K562 (cell line): ENCODE data around the gene RNASEH2A. TPM values are rescaled to one million over a fixed set of nuclear protein-coding genes. Genes with fewer than 3 reads are reported as not detected.

ENCODE experiments used
- CREM ChIP-seq: IDR thresholded peaks from 2 replicates; pipeline ENCODE4 v1.6.1; 2014; ENCODE audit warnings: antibody characterized with exemption, low read depth
- CUX1 ChIP-seq: fragments of 200-800 bp; sonication (Bioruptor generic); IDR thresholded peaks from 2 replicates; pipeline ENCODE4 v1.6.1; 2016; ENCODE audit warnings: missing genetic modification characterization, missing compliant biosample characterization
- DNMT1 ChIP-seq: fragments of 450-650 bp; IDR thresholded peaks from 2 replicates; pipeline ENCODE4 v1.6.1; 2016; ENCODE audit warnings: antibody characterized with exemption, mild to moderate bottlenecking
- GTF2B ChIP-seq: IDR thresholded peaks from 2 replicates; pipeline ENCODE4 v1.6.1; 2011; ENCODE audit not compliant: insufficient read length; ENCODE audit errors: extremely low read depth
- KLF10 ChIP-seq: fragments of 250-450 bp; sonication (Bioruptor Pico); IDR thresholded peaks from 2 replicates; pipeline ENCODE4 v1.6.1; 2021; ENCODE audit warnings: matching md5 sums
- MAX ChIP-seq: sonication (generic); formaldehyde crosslinking; IDR thresholded peaks from 2 replicates; pipeline ENCODE4 v1.9.0; 2022; ENCODE audit warnings: mild to moderate bottlenecking, missing genetic modification reagents
- SIX5 ChIP-seq, 2 experiments: IDR thresholded peaks; 2 replicates each; pipeline ENCODE4 v1.6.1; 2011; ENCODE audit warnings: low read length in 2 of 2, borderline replicate concordance in 1 of 2, low read depth in 1 of 2, mild to moderate bottlenecking in 1 of 2, moderate library complexity in 1 of 2; ENCODE audit not compliant: insufficient read depth in 1 of 2
- SMC3 ChIP-seq: conservative IDR thresholded peaks from 2 replicates; pipeline ENCODE4 v1.6.1; 2011; ENCODE audit warnings: low read depth, low read length, improper control_type of control experiment; ENCODE audit not compliant: insufficient read depth
- XRCC3 ChIP-seq: fragments of 450-650 bp; IDR thresholded peaks from 2 replicates; pipeline ENCODE4 v1.6.1; 2017; ENCODE audit warnings: mild to moderate bottlenecking, moderate library complexity
- ZBTB40 ChIP-seq, 2 experiments: fragments of 450-650 bp in 1 of 2; sonication (generic) in 1 of 2; formaldehyde crosslinking in 1 of 2; IDR thresholded peaks; 2 replicates each; pipeline versions ENCODE4 v1.7.1 to v1.9.0; 2016 to 2022; ENCODE audit warnings: inconsistent platforms in 1 of 2, mild to moderate bottlenecking in 1 of 2, missing genetic modification reagents in 1 of 2
- ZNF436 ChIP-seq: fragments of 250-450, 450-650 bp; sonication (Bioruptor Pico); formaldehyde crosslinking; IDR thresholded peaks from 2 replicates; pipeline ENCODE4 v1.7.0; 2020; ENCODE audit warnings: mild to moderate bottlenecking
- polyA plus RNA-seq, 8 experiments: library from polyadenylated mRNA; depleted of rRNA in 4 of 8; stranded (reverse) in 5 of 8; unstranded in 3 of 8; fragments of >200 nt; fragmentation: Nextera tagmentation in 2 of 8; fragmentation: Illumina TruSeq in 1 of 8; extraction: Ambion mirVana in 2 of 8; extraction: Trizol in 1 of 8; gene quantifications; 2 replicates each; pipeline versions ENCODE4 v1.2.1 to v1.2.3, GENCODE V29; 2011 to 2014; ENCODE audit warnings: inconsistent platforms in 1 of 8, missing spikeins in 1 of 8
- total RNA-seq, 7 experiments: library from RNA; depleted of rRNA in 6 of 7; stranded (reverse); fragments of >200 nt in 6 of 7; fragmentation: Illumina TruSeq in 2 of 7; extraction: Trizol in 2 of 7; gene quantifications; 2 replicates each; pipeline versions ENCODE4 v1.2.1 to v1.2.3, GENCODE V29; 2011 to 2021; ENCODE audit warnings: low replicate concordance in 1 of 7

The RNASEH2A gene
- total and polyA plus RNA-seq, 9 of the 15 experiments (the other 6 are each of a cell fraction or from before 2014, with no cell fraction given), result 22.3 to 78.0 (median 61.7) TPM

GRCh38 chr19:12838182-12838885 is 31.9 kb downstream of the RNASEH2A start, which contains the start of gene MAST1 (continued):
- TF ChIP-seq CUX1 (CRISPR knock-in tag) (no peak), SIX5 (IDR thresholded peaks at IDR 0.05; ENCODE audit: borderline replicate concordance in 1 of 2, insufficient read depth in 1 of 2, low read depth in 1 of 2, low read length in 2 of 2) (no peak), SMC3 (no peak), KLF10 (CRISPR knock-in tag) (no peak), ZNF436 (CRISPR knock-in tag) (no peak), CREM (peak; percentile 36; the same call in 1 of the 2 replicates), DNMT1 (no peak), XRCC3 (no peak), ZBTB40 (IDR thresholded peaks at IDR 0.05) (no peak), ZBTB40 (CRISPR knock-in tag; IDR thresholded peaks at IDR 0.05) (no peak), GTF2B (no peak), MAX (CRISPR knock-in tag) (no peak)
